RKO (cell line): ENCODE data around the gene ACTN1.

ENCODE experiments used
- DNase-seq: peaks from one replicate; pipeline ENCODE4 v3.0.0-alpha.2; 2016; ENCODE audit warnings: low spot score

The ACTN1 gene

DNA sequence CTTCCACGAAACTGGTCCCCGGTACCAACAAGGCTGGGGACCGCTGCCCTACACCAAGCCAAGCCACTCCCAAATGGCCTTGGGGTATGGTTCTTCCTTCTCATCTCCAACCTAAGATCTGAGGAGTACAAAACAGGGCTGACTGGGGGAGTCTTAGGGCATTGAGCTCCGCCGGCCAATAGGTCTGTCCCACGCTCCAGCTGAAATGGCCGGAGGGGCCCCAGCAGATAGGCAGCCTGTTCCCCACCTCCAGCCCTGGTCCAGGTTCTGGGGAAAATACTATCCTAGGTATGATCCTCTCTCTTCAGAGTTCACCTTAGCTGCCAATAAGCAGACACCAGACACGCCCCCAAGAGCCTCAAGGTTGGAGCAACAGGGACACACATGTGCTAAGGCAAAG lies 90.2 kb downstream of the ACTN1 start:
- no peak for DNase-seq

DNA sequence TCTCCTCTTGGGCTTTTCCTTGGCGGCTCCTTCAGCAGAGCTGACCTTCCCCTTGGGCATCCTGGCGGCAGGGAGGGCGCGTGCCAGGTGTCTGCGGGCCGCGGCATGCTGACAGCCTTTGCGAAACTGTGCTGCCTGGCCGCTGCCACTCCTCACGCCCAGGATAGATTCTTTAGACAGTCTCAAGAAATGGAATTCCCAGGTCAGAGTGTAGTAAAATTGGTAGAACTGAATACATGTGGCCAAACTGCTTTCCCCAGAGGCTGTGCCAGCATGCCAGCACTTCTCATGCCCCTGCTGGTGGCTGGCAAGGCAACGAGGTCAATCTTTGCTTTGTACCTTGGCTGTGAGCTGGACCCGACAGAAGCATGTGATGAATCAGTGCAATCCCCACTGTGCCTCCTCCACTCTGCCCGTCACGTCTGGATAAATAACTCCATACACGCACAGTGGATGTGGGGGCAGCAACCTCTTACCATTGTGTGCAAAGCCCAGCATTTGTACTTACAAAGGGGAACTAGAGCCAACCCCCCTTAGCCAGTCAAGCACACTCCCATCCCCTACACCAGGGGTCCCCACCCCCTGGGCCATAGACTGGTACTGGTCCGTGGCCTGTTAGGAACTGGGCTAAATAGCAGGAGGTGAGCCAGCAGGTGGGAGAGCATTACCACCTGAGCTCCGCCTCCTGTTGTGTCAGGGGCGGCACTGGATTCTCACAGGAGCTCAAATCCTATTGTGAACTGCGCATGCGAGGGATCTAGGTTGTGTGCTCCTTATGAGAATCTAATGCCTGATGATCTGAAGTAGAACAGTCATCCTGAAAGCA lies 90.9 kb downstream of the ACTN1 start:
- DNase-seq: no peak

- DNase-seq: no peak
Measured at GRCh38 chr14:68886109-68886434, 93.0 kb downstream of the ACTN1 start.

DNA sequence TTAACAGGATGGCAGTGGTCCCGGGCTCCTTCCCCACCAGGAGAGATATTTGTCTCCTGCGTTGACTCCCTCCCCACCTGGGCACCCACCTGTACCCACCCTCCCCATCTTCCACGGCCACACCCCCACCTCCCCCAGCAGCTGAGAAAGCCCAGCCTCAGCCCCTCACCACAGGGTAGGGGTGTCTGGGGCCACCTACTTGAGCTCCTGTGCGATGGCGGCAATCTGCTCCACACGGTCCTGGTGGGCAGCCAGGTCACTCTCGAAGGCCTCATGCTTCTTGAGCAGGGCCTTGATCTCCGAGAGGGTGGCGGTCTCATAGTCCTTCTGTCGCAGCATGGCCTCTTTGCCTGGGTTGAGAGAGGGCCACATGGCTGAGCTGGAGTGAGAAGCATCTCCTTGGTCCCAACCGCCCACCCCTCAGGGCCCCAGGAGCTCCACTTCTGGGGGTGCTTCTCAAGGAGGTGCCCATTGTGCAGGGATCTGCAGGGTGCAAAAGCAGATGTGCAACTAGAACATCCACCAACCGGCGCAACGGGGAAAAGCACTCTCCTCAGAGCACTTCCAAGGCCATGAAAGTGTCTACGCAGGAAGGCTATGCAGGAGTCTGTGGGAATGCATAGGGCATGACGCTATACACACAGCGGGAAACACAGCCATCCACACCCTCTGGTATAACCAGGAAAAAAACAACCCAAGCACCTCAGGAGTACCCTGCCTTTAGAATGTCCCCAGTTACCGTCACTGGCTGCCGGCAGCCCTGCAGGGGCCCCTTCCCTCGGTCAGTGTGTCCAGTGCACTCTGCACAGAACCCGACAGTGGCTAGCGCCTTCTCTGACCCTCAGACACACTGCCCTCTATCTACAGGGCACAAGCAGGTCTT lies 93.6 kb downstream of the ACTN1 start:
- no peak for DNase-seq

- DNase-seq: peak; percentile 61
Measured at GRCh38 chr14:68884031-68885030, 94.8 kb downstream of the ACTN1 start.

- DNase-seq: no peak
Measured at GRCh38 chr14:68882235-68882634, 96.9 kb downstream of the ACTN1 start.

DNA sequence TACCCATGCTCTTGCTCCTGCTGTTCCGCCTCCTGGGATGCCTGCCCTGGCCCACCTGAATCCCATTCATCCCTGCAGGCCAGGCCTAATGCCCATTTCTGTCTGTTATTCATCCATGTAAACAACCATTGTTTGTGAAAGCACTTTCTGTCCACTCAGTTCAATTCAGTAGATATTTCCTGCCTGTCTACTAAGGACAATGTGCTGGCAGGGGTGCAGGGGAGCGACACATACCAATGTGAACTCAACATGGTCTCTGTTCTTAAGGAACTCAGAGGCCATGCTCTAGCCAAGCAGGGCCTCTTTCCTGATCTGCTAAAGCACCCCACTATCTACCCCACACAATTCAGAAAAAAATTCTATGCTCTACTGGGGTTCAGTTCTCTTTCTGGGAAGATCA lies 97.7 kb downstream of the ACTN1 start:
- DNase-seq: no peak

GRCh38 chr14:68880581-68881105 lies 98.5 kb downstream of the ACTN1 start:
- no peak for DNase-seq

- no peak for DNase-seq
Measured at GRCh38 chr14:68879841-68880575, 99.1 kb downstream of the ACTN1 start.

GRCh38 chr14:68879321-68879781 lies 99.8 kb downstream of the ACTN1 start:
- DNase-seq: no peak

DNA sequence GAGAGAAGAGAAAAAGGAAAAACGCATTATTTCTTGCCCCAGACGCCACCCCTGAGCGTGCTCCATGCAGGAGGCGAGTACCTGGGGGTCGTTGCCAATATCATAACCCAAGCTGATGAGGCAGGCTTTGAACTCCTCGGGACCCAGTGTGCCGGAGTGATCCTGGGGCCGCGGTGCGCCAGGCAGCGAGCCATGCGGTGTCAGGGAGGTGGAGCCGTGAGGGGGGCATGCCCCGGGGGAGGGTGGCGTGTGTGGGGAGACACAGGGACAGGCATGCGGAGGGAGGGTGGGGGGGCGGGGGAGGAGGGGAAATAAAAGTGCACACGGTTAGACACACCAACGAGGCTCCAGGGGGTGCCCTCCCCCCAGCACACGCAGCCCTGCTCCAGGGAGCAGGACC lies 100.2 kb downstream of the ACTN1 start:
- no peak for DNase-seq

DNA sequence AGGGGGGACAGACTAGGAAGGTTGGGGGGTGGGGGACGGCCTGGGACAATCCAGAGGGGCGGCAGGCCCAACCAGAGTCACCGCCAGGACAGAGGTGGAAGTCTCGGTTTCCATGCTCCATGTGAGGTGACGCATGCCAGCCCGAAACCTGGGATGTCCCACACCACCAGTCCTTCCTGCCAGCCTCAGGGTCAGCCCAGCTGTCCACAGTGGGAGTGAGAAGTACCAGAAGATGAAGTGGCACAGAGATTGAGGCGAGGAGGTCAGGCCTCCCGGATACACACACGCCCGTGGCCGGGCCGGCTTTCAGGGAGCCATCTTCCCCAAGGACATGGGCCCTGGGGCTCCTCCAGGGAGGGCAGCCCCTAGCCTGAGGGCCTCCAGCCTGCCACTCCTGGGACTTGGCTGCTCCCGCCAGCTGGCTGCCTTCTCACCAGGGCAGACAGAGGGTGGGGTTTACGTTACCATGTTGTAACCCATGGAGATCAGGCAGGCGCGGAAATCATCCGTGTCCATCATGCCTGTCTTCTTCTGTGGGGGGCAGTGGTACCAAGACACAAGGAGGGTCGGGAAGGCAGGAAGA lies 101.0 kb downstream of the ACTN1 start:
- no peak for DNase-seq

- DNase-seq: no peak
Measured at GRCh38 chr14:68876976-68877375, 102.1 kb downstream of the ACTN1 start.

- no peak for DNase-seq
Measured at GRCh38 chr14:68874746-68875155, 104.4 kb downstream of the ACTN1 start.

DNA sequence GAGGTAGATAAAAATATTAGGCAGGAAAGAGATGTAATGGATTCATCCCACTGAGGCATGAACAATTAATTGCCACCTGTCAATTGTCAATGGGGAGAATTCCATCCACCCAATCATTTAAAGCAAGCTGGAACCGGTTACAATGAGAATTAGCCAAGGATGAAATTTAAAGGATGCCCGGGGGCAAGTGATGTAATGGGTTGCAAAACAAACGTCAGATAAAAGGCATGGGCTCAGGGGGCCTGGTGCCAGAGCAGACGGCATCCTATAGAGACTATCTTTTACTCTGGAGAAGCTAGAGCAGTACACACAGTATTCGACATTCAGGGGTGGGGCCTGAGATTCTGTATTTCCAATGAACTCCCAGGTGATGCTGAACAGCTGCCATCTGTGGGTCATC lies 105.7 kb downstream of the ACTN1 start:
- DNase-seq: no peak

GRCh38 chr14:68871392-68871791 lies 107.7 kb downstream of the ACTN1 start:
- DNase-seq: no peak

- no peak for DNase-seq
Measured at GRCh38 chr14:68866991-68867533, 112.0 kb downstream of the ACTN1 start.

GRCh38 chr14:68865542-68865941 lies 113.6 kb downstream of the ACTN1 start:
- DNase-seq: peak; percentile 34

GRCh38 chr14:68864361-68864750 lies 114.7 kb downstream of the ACTN1 start:
- DNase-seq: no peak

DNA sequence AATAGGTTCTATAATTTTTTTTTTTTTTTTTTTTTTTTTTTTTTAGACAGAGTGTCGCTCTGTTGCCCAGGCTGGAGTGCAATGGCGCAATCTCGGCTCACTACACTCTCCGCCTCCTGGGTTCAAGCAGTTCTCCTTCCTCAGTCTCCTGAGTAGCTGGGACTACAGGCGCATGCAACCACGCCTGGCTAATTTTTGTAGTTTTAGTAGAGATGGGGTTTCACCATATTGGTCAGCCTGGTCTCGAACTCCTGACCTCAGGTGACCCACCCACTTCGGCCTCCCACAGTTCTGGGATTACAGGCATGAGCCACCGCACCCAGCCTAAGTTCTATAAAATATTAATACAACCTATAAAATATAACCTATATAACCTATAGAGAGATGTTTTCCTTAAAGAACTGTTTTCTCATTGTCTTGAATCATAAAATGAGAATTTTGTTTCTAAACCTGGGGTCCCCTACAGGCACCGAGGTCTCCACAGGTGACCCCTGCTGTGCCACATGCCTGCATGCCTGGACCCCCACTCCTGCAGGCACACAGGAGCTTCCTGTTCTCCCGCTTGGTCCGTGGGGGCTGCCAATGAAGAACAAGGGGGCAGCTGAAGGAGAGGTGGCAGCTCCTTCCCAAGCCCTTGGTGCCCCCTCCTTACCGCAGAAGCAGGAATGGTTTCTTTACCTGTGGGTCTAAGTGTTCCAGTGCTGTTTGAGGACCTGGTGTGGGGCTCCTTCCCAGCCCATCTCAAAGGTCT lies 115.3 kb downstream of the ACTN1 start:
- no peak for DNase-seq
